Stimulated activated CD4-positive, alpha-beta T cell treated with anti-CD3 and anti-CD28 coated beads, Interleukin-1b, Interleukin-23, amount 100 ng/mL, for 4 hours (primary cell): ENCODE data around the gene CHKB.

Experiments
- DNase-seq, 2 donors: peaks; one replicate each; pipeline ENCODE4 v3.0.0-alpha.2; 2020; ENCODE audit warnings: low read depth in 2 of 2

CHKB gene

DNA sequence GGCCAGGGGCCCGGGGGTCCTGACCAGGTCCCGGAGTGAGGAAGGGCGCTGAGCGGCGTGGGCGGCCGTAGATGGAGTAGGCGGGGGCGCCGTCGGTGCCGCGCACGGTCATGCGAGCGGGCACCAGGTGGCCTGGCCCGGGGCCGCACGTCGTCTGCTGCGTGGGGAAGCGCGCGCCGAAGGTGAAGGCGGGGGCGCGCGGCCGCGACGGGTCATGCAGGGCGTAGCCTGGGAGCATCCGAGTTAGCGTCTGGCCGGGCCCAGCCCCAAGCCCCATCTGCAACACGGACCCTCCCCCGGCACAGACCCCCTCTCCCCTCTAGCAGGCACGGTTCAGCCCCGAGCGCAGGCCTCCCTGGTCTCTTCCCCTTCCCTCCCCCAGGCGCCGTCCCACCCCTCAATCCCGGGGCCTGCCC is 51.1 kb downstream of the CHKB start:
- peak; percentile 66 for DNase-seq

GRCh38 chr22:50530877-50531545 is 51.6 kb downstream of the CHKB start:
- DNase-seq: peak; percentile 66 to 75

DNA sequence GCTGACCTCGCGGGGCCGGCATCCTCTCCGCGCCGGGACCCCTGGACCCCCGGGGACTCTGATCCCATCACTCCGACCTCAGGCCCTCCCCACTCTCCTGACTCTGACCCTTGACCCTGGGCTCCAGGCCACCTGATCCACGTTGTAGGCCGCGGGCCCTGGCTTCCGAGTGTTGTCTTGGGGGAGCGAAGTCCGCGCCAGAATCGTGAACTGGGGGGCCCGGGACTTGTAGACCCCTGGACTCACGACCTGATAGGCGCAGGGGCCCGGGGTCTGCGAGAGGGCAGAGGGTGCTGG is 52.1 kb downstream of the CHKB start:
- DNase-seq: no peak

GRCh38 chr22:50529897-50530579 is 52.6 kb downstream of the CHKB start, which contains the start of gene TYMP:
Gene TYMP, minus strand, starts transcription at chr22:50530012. Its CDS starts 303 bp downstream, at chr22:50529709.
- DNase-seq: peak; percentile 55 to 70

DNA sequence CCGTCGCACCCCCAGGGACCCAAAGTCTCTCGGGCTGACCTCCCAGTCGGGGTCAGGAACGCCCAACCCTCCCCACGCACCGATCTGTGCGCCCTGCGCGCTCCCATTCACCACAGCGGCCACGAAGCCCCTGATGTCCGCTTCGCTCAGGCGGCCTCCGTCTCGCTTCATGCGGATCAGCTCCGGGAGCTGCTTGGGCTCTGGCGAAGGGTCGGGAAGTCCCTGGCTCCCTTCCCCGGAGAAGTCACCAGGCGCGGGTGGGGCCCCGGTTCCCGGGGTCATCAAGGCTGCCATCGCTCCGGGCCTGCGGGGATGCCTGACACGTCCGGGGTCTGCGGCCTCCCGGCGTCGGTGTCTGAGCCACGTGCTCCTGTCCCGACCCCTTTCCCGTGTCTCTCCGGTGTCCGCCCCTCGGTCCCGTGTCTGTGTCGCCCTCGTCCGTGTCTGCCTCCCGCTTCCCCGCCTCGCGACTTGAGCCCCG is 53.2 kb downstream of the CHKB start:
- DNase-seq: no peak
